GM21381 (cell line): ENCODE measurements around the gene PHOSPHO1.

ENCODE experiments used
- ATAC-seq: cut with Tn5 transposase; IDR thresholded peaks from one replicate; pipeline ENCODE4 v1.9.1; 2021; ENCODE audit warnings: mild to moderate bottlenecking, moderate library complexity; ENCODE audit not compliant: unreplicated experiment

Gene PHOSPHO1

GRCh38 chr17:49219987-49220386 lies 10.6 kb downstream of the PHOSPHO1 start:
- ATAC-seq: no peak

- no peak for ATAC-seq
Measured at GRCh38 chr17:49218941-49219913, 11.4 kb downstream of the PHOSPHO1 start.

- ATAC-seq: peak; percentile 43
Measured at GRCh38 chr17:49217651-49218413, 12.8 kb downstream of the PHOSPHO1 start.

GRCh38 chr17:49216953-49217650 lies 13.5 kb downstream of the PHOSPHO1 start:
- no peak for ATAC-seq

- no peak for ATAC-seq
Measured at GRCh38 chr17:49216482-49216881, 14.1 kb downstream of the PHOSPHO1 start.

- ATAC-seq: no peak
Measured at GRCh38 chr17:49214676-49215360, 15.8 kb downstream of the PHOSPHO1 start.

- ATAC-seq: no peak
Measured at GRCh38 chr17:49213847-49214246, 16.7 kb downstream of the PHOSPHO1 start.

- ATAC-seq: no peak
Measured at GRCh38 chr17:49213399-49213798, 17.2 kb downstream of the PHOSPHO1 start.

- peak; percentile 70 for ATAC-seq
Measured at GRCh38 chr17:49210158-49211029, 20.2 kb downstream of the PHOSPHO1 start, which contains the start of the genes ABI3 and GNGT2. TSS of gene ABI3 (plus strand) at chr17:49210707. CDS start at chr17:49210725, 18 bp downstream. TSS of gene GNGT2 (minus strand) at chr17:49210574. CDS start at chr17:49207422, 3,152 bp downstream.

GRCh38 chr17:49209061-49209571 lies 21.5 kb downstream of the PHOSPHO1 start:
- no peak for ATAC-seq

- no peak for ATAC-seq
Measured at GRCh38 chr17:49204516-49204915, 26.1 kb downstream of the PHOSPHO1 start.

- ATAC-seq: no peak
Measured at GRCh38 chr17:49203796-49204195, 26.8 kb downstream of the PHOSPHO1 start.

GRCh38 chr17:49201481-49201927 lies 29.1 kb downstream of the PHOSPHO1 start:
- ATAC-seq: no peak

GRCh38 chr17:49200423-49201083 lies 30.0 kb downstream of the PHOSPHO1 start:
- no peak for ATAC-seq

- no peak for ATAC-seq
Measured at GRCh38 chr17:49198211-49198610, 32.4 kb downstream of the PHOSPHO1 start.

- no peak for ATAC-seq
Measured at GRCh38 chr17:49197346-49197998, 33.1 kb downstream of the PHOSPHO1 start.

GRCh38 chr17:49196520-49196919 lies 34.1 kb downstream of the PHOSPHO1 start:
- ATAC-seq: no peak

GRCh38 chr17:49195751-49196150 lies 34.8 kb downstream of the PHOSPHO1 start:
- ATAC-seq: no peak
